SU-DHL-6 (cell line): ENCODE data around the gene GRIN2B.

Source experiments
- H2AFZ ChIP-seq: fragments of 200-600 bp; sonication (generic); 2 replicates; pipeline ENCODE4 v1.6.1; 2014; ENCODE audit warnings: low read depth, mild to moderate bottlenecking, moderate library complexity, mixed read lengths, antibody characterized with exemption, low read length; ENCODE audit not compliant: severe bottlenecking
- H3F3A ChIP-seq: fragments of 200-600 bp; shearing (Covaris generic); 2 replicates; pipeline ENCODE4 v1.6.0; 2016; ENCODE audit warnings: antibody characterized with exemption, mild to moderate bottlenecking; ENCODE audit not compliant: insufficient read depth
- H3K27ac ChIP-seq: fragments of 200-600 bp; sonication (generic); 2 replicates; pipeline ENCODE4 v1.5.1; 2016; ENCODE audit warnings: low read depth, mild to moderate bottlenecking, low read length, moderate library complexity, mixed read lengths
- H3K27me3 ChIP-seq: fragments of 200-600 bp; sonication (generic), shearing (Covaris generic); 2 replicates; pipeline ENCODE4 v1.6.0; 2014; ENCODE audit warnings: mild to moderate bottlenecking, low read length
- H3K36me3 ChIP-seq: fragments of 200-600 bp; sonication (generic); 2 replicates; pipeline ENCODE4 v1.6.1; 2014; ENCODE audit warnings: mild to moderate bottlenecking, low read length, mixed read lengths
- H3K4me2 ChIP-seq: fragments of 300-600, 200-600 bp; shearing (Covaris generic), sonication (generic); 2 replicates; pipeline ENCODE4 v1.6.0; 2014; ENCODE audit warnings: low read length, low read depth, mild to moderate bottlenecking; ENCODE audit not compliant: poor library complexity, severe bottlenecking
- H3K4me3 ChIP-seq: fragments of 200-600 bp; sonication (generic); 2 replicates; pipeline ENCODE4 v1.5.1; 2014; ENCODE audit warnings: antibody characterized with exemption, low read length, mild to moderate bottlenecking, mixed read lengths; ENCODE audit not compliant: insufficient read depth, poor library complexity, severe bottlenecking
- H3K79me2 ChIP-seq: fragments of 200-600 bp; sonication (generic); 2 replicates; pipeline ENCODE4 v1.6.1; 2014; ENCODE audit warnings: mild to moderate bottlenecking, low read length, moderate library complexity; ENCODE audit not compliant: insufficient read depth
- H3K9ac ChIP-seq: fragments of 200-600 bp; sonication (generic); 2 replicates; pipeline ENCODE4 v1.7.0; 2014; ENCODE audit warnings: mild to moderate bottlenecking, low read length
- H3K9me2 ChIP-seq: fragments of 200-600 bp; sonication (generic); replicated peaks from 2 replicates; pipeline ENCODE4 v1.6.1; 2014; ENCODE audit warnings: low read length; ENCODE audit not compliant: insufficient read depth
- H3K9me3 ChIP-seq: fragments of 200-600 bp; sonication (generic); 2 replicates; pipeline ENCODE4 v1.6.1; 2014; ENCODE audit warnings: low read length, mixed read lengths; ENCODE audit not compliant: insufficient read depth
- H4K20me1 ChIP-seq: fragments of 200-600 bp; sonication (generic); 2 replicates; pipeline ENCODE4 v1.6.1; 2014; ENCODE audit warnings: low read depth, mild to moderate bottlenecking, antibody characterized with exemption, low read length, moderate library complexity, mixed read lengths
- EZH2phosphoT487 ChIP-seq: fragments of 200-600 bp; sonication (generic), shearing (Covaris generic); conservative IDR thresholded peaks from 2 replicates; pipeline ENCODE4 v1.6.1; 2018; ENCODE audit warnings: mild to moderate bottlenecking, antibody characterized with exemption, low read length, moderate library complexity, mixed read lengths
- TF ChIP-seq, protein P1 (sequence below): fragments of 200-600 bp; sonication (generic); IDR thresholded peaks from one replicate; pipeline ENCODE4 v1.5.1; 2017; ENCODE audit warnings: antibody characterized with exemption, mild to moderate bottlenecking, low read length, moderate library complexity; ENCODE audit not compliant: insufficient read depth, poor library complexity, severe bottlenecking

Gene GRIN2B

DNA sequence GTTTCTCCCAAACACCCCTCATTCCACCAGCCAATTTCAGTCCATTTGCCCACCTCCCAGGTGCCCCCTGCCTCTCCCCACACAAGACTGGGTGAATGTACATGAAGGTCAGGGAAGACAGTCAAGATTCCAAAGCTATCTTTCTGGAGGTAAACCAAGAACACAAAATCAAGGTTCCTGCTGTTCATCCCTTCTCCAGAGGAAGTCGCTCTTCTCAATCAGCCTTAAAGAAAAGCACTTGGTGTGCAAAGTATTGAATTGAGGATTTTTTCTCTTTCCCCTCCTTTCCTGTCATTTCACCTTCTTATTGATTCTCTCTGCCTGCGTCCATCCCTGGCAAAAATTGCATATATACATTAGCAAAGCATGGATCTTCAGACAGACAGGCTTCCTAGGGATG is 4.5 kb downstream of the GRIN2B start:
- Histone ChIP-seq H3K36me3 (no peaks in the 10 kb centered on the region), H3K79me2 (no peaks in the 10 kb centered on the region), H3K9me2 (no peaks in the 10 kb centered on the region), H4K20me1 (no peaks in the 10 kb centered on the region), H3K9me3 (no peaks in the 10 kb centered on the region), H3K4me3 (no peak overlapping the region), H3K27ac (no peak overlapping the region), H3F3A (no peaks in the 10 kb centered on the region), H2AFZ (no peak overlapping the region), H3K27me3 (no peaks in the 10 kb centered on the region), H3K4me2 (no peak overlapping the region), H3K9ac (no peak overlapping the region)
- TF ChIP-seq, protein P1, sequence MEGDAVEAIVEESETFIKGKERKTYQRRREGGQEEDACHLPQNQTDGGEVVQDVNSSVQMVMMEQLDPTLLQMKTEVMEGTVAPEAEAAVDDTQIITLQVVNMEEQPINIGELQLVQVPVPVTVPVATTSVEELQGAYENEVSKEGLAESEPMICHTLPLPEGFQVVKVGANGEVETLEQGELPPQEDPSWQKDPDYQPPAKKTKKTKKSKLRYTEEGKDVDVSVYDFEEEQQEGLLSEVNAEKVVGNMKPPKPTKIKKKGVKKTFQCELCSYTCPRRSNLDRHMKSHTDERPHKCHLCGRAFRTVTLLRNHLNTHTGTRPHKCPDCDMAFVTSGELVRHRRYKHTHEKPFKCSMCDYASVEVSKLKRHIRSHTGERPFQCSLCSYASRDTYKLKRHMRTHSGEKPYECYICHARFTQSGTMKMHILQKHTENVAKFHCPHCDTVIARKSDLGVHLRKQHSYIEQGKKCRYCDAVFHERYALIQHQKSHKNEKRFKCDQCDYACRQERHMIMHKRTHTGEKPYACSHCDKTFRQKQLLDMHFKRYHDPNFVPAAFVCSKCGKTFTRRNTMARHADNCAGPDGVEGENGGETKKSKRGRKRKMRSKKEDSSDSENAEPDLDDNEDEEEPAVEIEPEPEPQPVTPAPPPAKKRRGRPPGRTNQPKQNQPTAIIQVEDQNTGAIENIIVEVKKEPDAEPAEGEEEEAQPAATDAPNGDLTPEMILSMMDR, result no peak
- TF ChIP-seq EZH2phosphoT487, result no peak

DNA sequence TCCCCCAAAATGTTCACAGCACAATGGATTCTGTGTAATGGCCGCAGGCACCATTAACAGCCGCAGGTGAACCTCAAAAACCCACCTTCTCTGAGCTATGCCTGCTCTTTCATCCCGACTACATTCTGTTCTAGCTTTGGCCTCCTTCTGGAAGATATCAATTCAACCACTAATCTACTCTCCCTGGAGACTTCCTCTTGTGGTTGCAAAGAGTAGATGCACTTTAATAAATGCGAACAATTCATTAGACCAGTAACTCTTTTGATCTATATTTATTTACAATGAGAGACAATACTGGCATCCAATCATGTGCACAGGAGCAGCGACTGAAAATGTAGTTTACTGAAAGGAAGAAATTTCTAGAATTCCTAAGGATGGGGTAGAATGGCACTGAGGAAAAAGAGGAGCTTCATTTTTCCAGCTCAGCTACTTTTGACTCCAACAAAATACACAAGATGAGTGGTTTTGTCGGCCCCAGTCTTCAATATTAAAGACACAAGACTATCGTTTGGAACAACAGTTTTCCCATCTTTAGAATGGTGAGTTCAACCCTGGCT is 5.3 kb downstream of the GRIN2B start:
- H3K79me2 ChIP-seq, result no peaks in the 10 kb centered on the region
- TF ChIP-seq EZH2phosphoT487, result no peak
- TF ChIP-seq, protein P1, result no peak
- no peaks in the 10 kb centered on the region for H4K20me1 ChIP-seq
- no peaks in the 10 kb centered on the region for H3K27me3 ChIP-seq
- H3K27ac ChIP-seq, result no peak overlapping the region
- no peak overlapping the region for H3K4me3 ChIP-seq
- H3K9me3 ChIP-seq, result no peaks in the 10 kb centered on the region
- no peak overlapping the region for H3K4me2 ChIP-seq
- H3K36me3 ChIP-seq, result no peaks in the 10 kb centered on the region
- H2AFZ ChIP-seq, result no peak overlapping the region
- no peaks in the 10 kb centered on the region for H3K9me2 ChIP-seq
- no peaks in the 10 kb centered on the region for H3F3A ChIP-seq
- H3K9ac ChIP-seq, result no peak overlapping the region

DNA sequence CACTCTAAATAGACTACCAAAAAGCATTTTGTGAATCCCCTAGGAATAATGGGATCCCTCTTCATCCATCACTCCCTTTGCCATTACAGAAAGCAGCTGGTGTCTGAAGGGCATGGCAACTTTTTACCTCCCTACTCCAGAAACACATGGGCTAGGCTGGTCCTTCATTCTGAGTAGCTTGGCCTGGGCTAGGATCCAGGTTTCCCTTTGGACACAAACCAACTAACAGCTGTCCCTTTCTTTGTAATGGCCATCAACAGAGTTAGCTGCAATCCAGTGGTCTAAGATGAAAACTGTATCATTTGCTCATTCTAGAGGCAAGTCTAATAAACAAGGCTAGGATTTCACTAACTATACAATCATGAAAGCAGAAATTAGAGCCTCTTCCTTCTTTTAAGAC is 7.4 kb downstream of the GRIN2B start:
- Histone ChIP-seq H3K79me2 (no peaks in the 10 kb centered on the region), H3K4me2 (no peak overlapping the region), H2AFZ (no peak overlapping the region), H3K27ac (no peak overlapping the region), H3F3A (no peaks in the 10 kb centered on the region), H3K36me3 (no peaks in the 10 kb centered on the region), H4K20me1 (no peaks in the 10 kb centered on the region), H3K9me2 (no peaks in the 10 kb centered on the region), H3K4me3 (no peak overlapping the region), H3K9ac (no peak overlapping the region), H3K9me3 (no peaks in the 10 kb centered on the region), H3K27me3 (no peaks in the 10 kb centered on the region)
- no peak for TF ChIP-seq EZH2phosphoT487
- TF ChIP-seq, protein P1, result no peak

DNA sequence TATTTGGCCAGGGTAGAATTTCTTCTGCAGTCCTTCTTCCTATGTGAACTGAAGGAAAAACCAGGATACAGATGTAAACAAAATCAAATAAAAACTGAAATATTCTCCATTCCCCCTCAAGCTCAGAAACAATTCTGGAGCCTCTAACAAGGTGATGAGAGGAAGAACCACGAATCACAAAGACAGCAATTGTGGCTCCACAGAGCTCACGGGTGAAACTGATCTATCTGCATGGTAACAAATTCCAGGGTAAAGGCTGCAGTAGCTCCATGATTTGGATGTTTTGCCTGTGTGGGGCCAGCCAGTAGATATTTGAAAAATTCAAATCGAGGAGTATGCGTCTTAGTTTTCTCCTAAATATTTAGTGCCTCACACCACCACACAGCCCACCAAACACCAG is 10.6 kb downstream of the GRIN2B start:
- Histone ChIP-seq H3K4me2 (no peak overlapping the region), H3K4me3 (no peak overlapping the region), H3K9ac (no peak overlapping the region), H3K27me3 (no peaks in the 10 kb centered on the region), H3F3A (no peaks in the 10 kb centered on the region), H3K9me3 (no peaks in the 10 kb centered on the region), H3K27ac (no peak overlapping the region), H2AFZ (no peak overlapping the region), H3K36me3 (no peaks in the 10 kb centered on the region), H4K20me1 (no peaks in the 10 kb centered on the region), H3K79me2 (no peaks in the 10 kb centered on the region), H3K9me2 (no peaks in the 10 kb centered on the region)
- TF ChIP-seq, protein P1, result no peak
- no peak for TF ChIP-seq EZH2phosphoT487
